Measurements from ENCODE around the gene PRKAG1. TPM values are rescaled to one million over a fixed set of nuclear protein-coding genes. Genes with fewer than 3 reads are reported as not detected.

The PRKAG1 gene
- total RNA-seq, 2 donors from 2014 or later = 27.6 to 38.1 TPM

DNA sequence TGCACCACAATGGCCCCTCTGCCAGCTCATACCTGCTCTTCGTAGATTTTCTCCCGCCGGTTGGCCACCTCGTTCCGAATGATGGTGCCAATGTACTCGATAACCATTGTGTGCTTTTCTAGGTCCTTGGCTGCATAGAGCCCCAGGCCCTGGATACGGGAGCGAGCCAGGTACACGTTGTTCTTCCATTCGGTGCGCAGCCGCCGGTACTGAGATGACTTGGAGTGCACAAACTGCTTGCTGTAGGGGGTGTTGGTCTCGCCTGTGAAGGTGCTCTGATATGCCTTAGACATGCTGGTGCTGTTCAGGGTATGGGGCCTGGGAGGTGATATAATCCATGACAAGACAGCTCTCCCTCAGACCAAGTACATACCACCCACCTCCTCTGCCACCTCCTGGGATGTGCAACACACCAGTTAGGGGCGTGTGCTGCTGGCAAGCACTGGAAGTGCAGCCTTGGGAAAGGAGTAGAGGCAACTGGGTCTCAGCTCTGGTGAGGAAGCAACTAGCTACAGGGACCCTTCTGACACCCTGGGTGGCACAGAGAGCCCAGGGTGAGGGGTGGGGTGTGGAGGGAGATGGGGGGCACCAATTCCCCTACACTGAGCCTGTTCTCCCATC lies 4.1 kb upstream of the PRKAG1 start:
- peaks cover 14% of the 10 kb centered on the region for H3K4me1 Mint-ChIP-seq
- H3K27me3 Mint-ChIP-seq (ENCODE audit: insufficient read depth) = no peaks in the 10 kb centered on the region
- Histone ChIP-seq H3K4me1 (ENCODE audit: control insufficient read depth, insufficient read depth, low read length) (no peaks in the 10 kb centered on the region), H3K9me3 (ENCODE audit: control insufficient read depth, low read length) (no peaks in the 10 kb centered on the region), H3K36me3 (ENCODE audit: control insufficient read depth, insufficient read depth, low read length) (peaks cover 57% of the 10 kb centered on the region), H3K4me3 (ENCODE audit: low read length) (no peak overlapping the region), H3K27me3 (ENCODE audit: control insufficient read depth, insufficient read depth, low read length, poor library complexity, severe bottlenecking) (no peaks in the 10 kb centered on the region), H3K27ac (ENCODE audit: low read depth, low read length) (no peak overlapping the region), H3K9ac (ENCODE audit: extremely low read depth, low read length, poor library complexity, severe bottlenecking) (no peak overlapping the region)
- H3K9me3 Mint-ChIP-seq = no peaks in the 10 kb centered on the region
- TF ChIP-seq, protein P1, sequence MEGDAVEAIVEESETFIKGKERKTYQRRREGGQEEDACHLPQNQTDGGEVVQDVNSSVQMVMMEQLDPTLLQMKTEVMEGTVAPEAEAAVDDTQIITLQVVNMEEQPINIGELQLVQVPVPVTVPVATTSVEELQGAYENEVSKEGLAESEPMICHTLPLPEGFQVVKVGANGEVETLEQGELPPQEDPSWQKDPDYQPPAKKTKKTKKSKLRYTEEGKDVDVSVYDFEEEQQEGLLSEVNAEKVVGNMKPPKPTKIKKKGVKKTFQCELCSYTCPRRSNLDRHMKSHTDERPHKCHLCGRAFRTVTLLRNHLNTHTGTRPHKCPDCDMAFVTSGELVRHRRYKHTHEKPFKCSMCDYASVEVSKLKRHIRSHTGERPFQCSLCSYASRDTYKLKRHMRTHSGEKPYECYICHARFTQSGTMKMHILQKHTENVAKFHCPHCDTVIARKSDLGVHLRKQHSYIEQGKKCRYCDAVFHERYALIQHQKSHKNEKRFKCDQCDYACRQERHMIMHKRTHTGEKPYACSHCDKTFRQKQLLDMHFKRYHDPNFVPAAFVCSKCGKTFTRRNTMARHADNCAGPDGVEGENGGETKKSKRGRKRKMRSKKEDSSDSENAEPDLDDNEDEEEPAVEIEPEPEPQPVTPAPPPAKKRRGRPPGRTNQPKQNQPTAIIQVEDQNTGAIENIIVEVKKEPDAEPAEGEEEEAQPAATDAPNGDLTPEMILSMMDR (conservative IDR thresholded peaks at IDR 0.05) = no peak
- no peak overlapping the region for H3K4me3 Mint-ChIP-seq
- 95 to 96% methylated on average over 12 to 15 of the region's 15 CpGs for WGBS, 2 experiments (ENCODE audit: insufficient coverage in 1 of 2, insufficient read length in 1 of 2)
- DNase-seq = no peak
- no peak overlapping the region for H3K27ac Mint-ChIP-seq
- peaks cover 55% of the 10 kb centered on the region for H3K36me3 Mint-ChIP-seq (ENCODE audit: low read depth)

- no peaks in the 10 kb centered on the region for H3K27me3 Mint-ChIP-seq (ENCODE audit: insufficient read depth)
- peaks cover 45% of the 10 kb centered on the region for H3K36me3 Mint-ChIP-seq (ENCODE audit: low read depth)
- no peak overlapping the region for H3K4me3 ChIP-seq (ENCODE audit: low read length)
- H3K4me1 ChIP-seq (ENCODE audit: control insufficient read depth, insufficient read depth, low read length) = no peaks in the 10 kb centered on the region
- no peak for DNase-seq
- no peaks in the 10 kb centered on the region for H3K9me3 Mint-ChIP-seq
- 90 to 93% methylated on average over 2 to 11 of the region's 11 CpGs for WGBS, 2 experiments (ENCODE audit: insufficient coverage in 1 of 2, insufficient read length in 1 of 2)
- no peak overlapping the region for H3K27ac Mint-ChIP-seq
- H3K27ac ChIP-seq (ENCODE audit: low read depth, low read length) = no peak overlapping the region
- peaks cover 15% of the 10 kb centered on the region for H3K4me1 Mint-ChIP-seq
- no peak overlapping the region for H3K9ac ChIP-seq (ENCODE audit: extremely low read depth, low read length, poor library complexity, severe bottlenecking)
- H3K4me3 Mint-ChIP-seq = no peak overlapping the region
- no peaks in the 10 kb centered on the region for H3K9me3 ChIP-seq (ENCODE audit: control insufficient read depth, low read length)
- H3K36me3 ChIP-seq (ENCODE audit: control insufficient read depth, insufficient read depth, low read length) = peaks cover 48% of the 10 kb centered on the region
- H3K27me3 ChIP-seq (ENCODE audit: control insufficient read depth, insufficient read depth, low read length, poor library complexity, severe bottlenecking) = no peaks in the 10 kb centered on the region
- TF ChIP-seq, protein P1 (conservative IDR thresholded peaks at IDR 0.05) = no peak
Observed at GRCh38 chr12:49021292-49021915, 2.8 kb upstream of the PRKAG1 start.

- WGBS, 2 experiments (ENCODE audit: insufficient coverage in 1 of 2, insufficient read length in 1 of 2) = 100% methylated on average over 1 of the region's 6 CpGs; no CpG with 5 or more reads in 1 of the 2 experiments
Observed at GRCh38 chr12:49020441-49020840, 1.9 kb upstream of the PRKAG1 start.

More at GRCh38 chr12:49020441-49020840, 1.9 kb upstream of the PRKAG1 start:
- no peaks in the 10 kb centered on the region for H3K9me3 ChIP-seq (ENCODE audit: control insufficient read depth, low read length)
- no peaks in the 10 kb centered on the region for H3K4me1 ChIP-seq (ENCODE audit: control insufficient read depth, insufficient read depth, low read length)
- no peaks in the 10 kb centered on the region for H3K27me3 ChIP-seq (ENCODE audit: control insufficient read depth, insufficient read depth, low read length, poor library complexity, severe bottlenecking)
- Mint-ChIP-seq H3K27me3 (ENCODE audit: insufficient read depth) (no peaks in the 10 kb centered on the region), H3K4me1 (peaks cover 15% of the 10 kb centered on the region), H3K36me3 (ENCODE audit: low read depth) (peaks cover 36% of the 10 kb centered on the region), H3K4me3 (no peak overlapping the region), H3K27ac (no peak overlapping the region), H3K9me3 (no peaks in the 10 kb centered on the region)
- H3K27ac ChIP-seq (ENCODE audit: low read depth, low read length) = no peak overlapping the region
- no peak overlapping the region for H3K9ac ChIP-seq (ENCODE audit: extremely low read depth, low read length, poor library complexity, severe bottlenecking)
- peaks cover 38% of the 10 kb centered on the region for H3K36me3 ChIP-seq (ENCODE audit: control insufficient read depth, insufficient read depth, low read length)
- TF ChIP-seq, protein P1 (conservative IDR thresholded peaks at IDR 0.05) = no peak
- no peak for DNase-seq
- no peak overlapping the region for H3K4me3 ChIP-seq (ENCODE audit: low read length)
